ENCODE data around the gene GNG2. TPM values are rescaled to one million over a fixed set of nuclear protein-coding genes. Genes with fewer than 3 reads are reported as not detected.

Gene GNG2
- total RNA-seq, 1 experiment from 2014 or later: 13.9 TPM

- peak; percentile 56 for DNase-seq (ENCODE audit: low read depth)
These were observed 29.4 kb downstream of the GNG2 start for GRCh38 chr14:51889851-51890250.

DNA sequence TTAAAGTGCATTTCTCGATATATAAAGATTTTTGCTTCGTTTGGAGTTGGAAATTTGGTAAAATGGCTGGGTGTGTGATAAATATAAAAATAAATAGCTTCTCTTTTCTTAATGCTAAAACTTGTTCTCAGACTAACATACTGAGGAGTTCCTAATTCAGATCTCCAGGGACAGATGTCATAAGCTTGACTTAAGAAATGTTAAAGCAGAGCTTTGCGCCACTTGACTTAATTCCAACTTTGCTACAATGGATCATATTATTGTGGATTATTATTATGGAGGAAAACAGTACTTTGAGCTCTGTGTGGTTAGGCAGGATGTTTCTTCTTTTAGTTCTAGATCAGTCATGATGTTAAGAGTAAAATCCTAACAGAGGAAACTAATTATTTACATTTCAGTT, 33.8 kb downstream of the GNG2 start:
- DNase-seq (ENCODE audit: low read depth): no peak

GRCh38 chr14:51895375-51895774, 35.0 kb downstream of the GNG2 start:
- no peak for DNase-seq (ENCODE audit: low read depth)

- DNase-seq (ENCODE audit: low read depth): no peak
These were observed 37.5 kb downstream of the GNG2 start for GRCh38 chr14:51897791-51898355.

DNA sequence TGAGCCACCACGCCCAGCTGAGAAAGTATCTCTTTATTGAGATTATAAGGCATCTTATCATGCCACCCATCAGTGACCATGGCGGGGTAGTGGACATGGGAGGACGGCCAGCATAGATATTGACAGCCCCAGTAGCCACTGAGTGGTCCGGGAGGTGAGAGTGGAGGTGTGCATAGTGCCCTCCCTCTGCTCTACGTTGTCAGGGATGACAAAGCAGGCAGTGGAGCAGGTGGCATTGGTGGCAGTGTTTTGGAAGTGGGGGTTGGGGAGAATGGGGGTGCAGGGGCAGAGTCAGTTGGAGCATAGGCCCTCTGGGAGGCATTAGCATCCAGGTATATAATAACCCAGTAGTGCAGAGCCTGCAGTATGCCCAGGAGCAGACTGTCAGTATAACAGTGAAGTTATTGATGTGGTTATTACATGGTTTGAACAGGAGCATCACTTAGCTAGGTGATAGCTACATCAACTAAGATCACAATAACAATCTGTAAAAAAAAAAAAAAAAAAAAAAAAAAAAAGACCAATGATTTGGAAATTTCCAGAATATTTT, 41.1 kb downstream of the GNG2 start:
- DNase-seq (ENCODE audit: low read depth): no peak

GRCh38 chr14:51905656-51906121, 45.3 kb downstream of the GNG2 start:
- peak; percentile 94 for DNase-seq (ENCODE audit: low read depth)

GRCh38 chr14:51908086-51908485, 47.7 kb downstream of the GNG2 start:
- peak; percentile 4 for DNase-seq (ENCODE audit: low read depth)

GRCh38 chr14:51912112-51912786, 51.8 kb downstream of the GNG2 start:
- peak; percentile 9 for DNase-seq (ENCODE audit: low read depth)

- no peak for DNase-seq (ENCODE audit: low read depth)
These were observed 53.9 kb downstream of the GNG2 start for GRCh38 chr14:51914310-51914709.

DNA sequence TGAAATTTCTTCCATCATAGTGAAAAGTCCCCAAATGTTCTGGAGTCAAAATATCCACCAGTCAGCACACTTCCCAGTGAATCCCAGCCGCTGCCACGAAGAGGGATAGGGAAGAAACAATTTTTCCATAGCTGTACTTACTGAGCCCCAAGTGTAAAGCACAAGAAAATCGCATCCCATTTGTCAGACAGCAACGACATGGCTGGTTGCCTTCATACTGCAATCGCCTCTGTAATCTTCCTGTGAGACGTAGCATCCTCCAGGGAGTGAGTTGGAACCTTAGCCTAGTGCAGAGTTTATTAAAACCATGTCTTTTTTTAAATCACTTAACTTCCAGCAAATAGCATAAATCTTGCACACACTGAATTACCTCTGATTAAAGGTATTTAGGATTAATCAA, 56.8 kb downstream of the GNG2 start:
- DNase-seq (ENCODE audit: low read depth): no peak

DNA sequence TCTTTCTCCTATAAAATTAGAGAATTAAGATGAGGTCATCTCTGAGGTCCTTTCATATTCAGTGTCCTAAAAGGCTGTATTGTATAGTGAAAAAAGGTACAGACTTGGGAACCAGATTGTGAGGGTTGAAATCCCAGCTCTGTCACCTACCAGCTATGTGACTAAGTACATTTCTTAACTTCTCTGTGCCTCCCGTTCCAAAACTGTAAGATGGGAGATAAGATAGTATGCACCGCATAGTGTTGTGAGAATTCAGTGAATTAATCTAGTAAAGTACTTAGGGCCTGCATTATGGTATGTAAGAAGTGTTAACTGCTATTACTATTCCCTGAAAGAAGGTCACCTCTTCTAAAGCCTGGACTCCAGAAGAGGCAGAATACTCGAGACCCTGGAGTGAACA, 60.6 kb downstream of the GNG2 start:
- no peak for DNase-seq (ENCODE audit: low read depth)

DNA sequence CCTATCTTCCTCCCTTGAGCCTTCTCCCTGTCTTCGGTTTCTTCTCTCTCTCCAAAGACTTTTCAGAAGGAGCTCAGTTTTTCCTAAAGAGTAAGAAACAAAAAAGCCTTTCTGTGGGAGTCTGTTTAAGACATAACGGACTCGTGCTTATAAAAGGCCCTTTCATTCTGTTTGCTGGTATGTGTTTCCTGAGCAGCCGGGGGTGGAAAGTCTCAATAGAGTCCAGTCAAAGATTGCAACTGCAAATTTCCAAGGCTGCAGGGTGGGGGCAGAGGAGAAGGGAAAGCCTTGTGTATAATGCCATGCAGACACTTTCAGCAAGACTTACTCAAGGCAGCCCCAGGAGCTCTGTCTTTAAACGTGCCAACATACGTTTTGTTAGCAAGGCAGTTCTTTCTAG, 62.2 kb downstream of the GNG2 start:
- no peak for DNase-seq (ENCODE audit: low read depth)

DNA sequence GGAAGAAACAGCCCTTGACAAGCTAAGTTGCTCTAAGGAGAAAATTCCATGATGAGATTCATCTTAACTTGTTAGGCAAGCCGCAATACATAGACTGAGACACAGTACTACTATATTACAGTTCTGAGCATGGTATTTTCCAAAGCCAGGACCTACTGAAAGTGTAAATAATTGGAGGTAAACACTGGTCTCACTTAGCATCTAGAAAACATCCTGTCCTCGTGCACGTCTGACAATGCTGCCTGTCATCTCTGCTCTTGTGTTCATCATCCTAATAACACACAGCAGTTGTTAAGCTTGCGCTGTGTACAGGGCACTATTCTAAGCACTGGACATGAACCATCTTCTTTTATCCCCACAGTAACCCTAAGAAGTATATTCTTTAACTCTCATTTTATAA, 64.2 kb downstream of the GNG2 start:
- no peak for DNase-seq (ENCODE audit: low read depth)

GRCh38 chr14:51925980-51926379, 65.6 kb downstream of the GNG2 start:
- no peak for DNase-seq (ENCODE audit: low read depth)

- no peak for DNase-seq (ENCODE audit: low read depth)
These were observed 66.0 kb downstream of the GNG2 start for GRCh38 chr14:51926449-51926848.

- DNase-seq (ENCODE audit: low read depth): no peak
These were observed 68.2 kb downstream of the GNG2 start for GRCh38 chr14:51928568-51928967.

GRCh38 chr14:51929166-51929565, 68.8 kb downstream of the GNG2 start:
- DNase-seq (ENCODE audit: low read depth): peak; percentile 7

GRCh38 chr14:51929910-51930682, 69.7 kb downstream of the GNG2 start:
- DNase-seq (ENCODE audit: low read depth): no peak

DNA sequence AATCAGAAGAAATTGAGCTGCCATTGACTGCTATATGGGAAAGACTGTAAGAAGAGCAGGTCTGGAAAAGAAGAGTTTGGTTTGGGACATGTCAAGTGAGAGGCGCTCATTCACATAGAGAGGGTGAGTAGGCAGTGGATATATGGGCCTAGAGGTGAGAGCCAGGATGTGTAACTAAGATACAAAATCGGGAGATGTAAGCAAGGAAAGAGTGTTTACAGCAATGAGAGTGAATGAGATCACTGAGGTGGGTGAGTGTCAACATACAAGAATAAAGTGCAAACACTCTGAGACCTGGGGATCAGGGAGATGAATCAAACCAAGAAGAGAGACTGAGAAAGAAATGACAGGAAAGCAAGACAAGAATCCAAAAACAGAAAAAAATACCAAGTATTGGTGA, 70.9 kb downstream of the GNG2 start:
- DNase-seq (ENCODE audit: low read depth): no peak

- DNase-seq (ENCODE audit: low read depth): no peak
These were observed 72.8 kb downstream of the GNG2 start for GRCh38 chr14:51933191-51933590.

GRCh38 chr14:51938137-51938536, 77.7 kb downstream of the GNG2 start:
- no peak for DNase-seq (ENCODE audit: low read depth)

- DNase-seq (ENCODE audit: low read depth): no peak
These were observed 78.4 kb downstream of the GNG2 start for GRCh38 chr14:51938821-51939220.

DNA sequence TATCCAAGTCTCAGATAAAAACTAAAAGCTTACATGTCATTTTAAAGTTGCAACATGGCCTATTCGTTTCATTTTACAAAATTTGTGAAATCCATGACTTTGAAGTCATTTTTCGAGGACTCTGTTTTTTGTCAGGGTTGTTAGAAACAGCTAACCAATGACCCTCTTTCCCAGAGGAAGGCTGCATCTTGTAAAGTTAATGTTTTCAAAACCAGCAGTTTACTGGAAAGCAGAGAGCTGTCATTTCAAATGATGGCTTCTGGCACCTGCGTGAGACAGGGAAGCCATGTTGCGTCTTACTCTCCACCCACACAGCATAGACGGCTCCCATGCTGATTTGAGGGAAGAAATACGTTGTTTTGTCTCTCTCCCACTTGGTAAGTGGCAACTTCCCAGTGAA, 78.8 kb downstream of the GNG2 start:
- DNase-seq (ENCODE audit: low read depth): no peak

Data from M059J (cell line).